Measurements from ENCODE around the gene TMEM132C. TPM values are rescaled to one million over a fixed set of nuclear protein-coding genes. Genes with fewer than 3 reads are reported as not detected.

TMEM132C gene
- total RNA-seq, 1 experiment from 2014 or later = not detected

DNA sequence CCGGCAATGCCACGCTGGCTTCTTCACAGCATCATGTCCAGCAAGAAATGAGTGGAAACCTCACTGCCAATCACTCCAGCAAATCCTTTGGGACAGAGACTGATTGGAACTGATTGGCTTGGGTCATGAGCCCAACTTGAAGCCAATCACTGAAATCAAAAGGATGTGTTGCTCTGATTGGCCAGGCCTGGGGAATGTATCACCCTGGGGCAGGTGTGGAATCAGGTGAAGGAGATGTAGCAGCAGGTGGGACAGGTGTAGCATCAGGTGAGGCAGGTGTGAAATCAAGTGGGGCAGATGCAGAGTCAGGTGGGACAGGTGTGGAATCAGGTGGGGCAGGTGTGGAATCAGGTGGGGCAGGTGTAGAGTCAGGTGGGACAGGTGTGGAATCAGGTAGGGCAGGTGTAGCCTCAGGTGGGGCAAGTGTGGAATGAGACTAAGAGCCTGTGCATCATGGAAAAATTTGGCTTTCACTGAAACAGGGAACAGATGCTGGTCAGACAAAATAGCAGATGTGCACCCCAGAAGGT is 350.4 kb downstream of the TMEM132C start (continued):
- TF ChIP-seq TCF7 (CRISPR knock-in tag; IDR thresholded peaks at IDR 0.05; ENCODE audit: low read depth) = no peak
- no peak for TF ChIP-seq ELF4 (CRISPR knock-in tag; IDR thresholded peaks at IDR 0.05; ENCODE audit: low read depth)
- no peak for TF ChIP-seq ZNF232 (CRISPR knock-in tag; IDR thresholded peaks at IDR 0.05)
- TF ChIP-seq, protein P1, sequence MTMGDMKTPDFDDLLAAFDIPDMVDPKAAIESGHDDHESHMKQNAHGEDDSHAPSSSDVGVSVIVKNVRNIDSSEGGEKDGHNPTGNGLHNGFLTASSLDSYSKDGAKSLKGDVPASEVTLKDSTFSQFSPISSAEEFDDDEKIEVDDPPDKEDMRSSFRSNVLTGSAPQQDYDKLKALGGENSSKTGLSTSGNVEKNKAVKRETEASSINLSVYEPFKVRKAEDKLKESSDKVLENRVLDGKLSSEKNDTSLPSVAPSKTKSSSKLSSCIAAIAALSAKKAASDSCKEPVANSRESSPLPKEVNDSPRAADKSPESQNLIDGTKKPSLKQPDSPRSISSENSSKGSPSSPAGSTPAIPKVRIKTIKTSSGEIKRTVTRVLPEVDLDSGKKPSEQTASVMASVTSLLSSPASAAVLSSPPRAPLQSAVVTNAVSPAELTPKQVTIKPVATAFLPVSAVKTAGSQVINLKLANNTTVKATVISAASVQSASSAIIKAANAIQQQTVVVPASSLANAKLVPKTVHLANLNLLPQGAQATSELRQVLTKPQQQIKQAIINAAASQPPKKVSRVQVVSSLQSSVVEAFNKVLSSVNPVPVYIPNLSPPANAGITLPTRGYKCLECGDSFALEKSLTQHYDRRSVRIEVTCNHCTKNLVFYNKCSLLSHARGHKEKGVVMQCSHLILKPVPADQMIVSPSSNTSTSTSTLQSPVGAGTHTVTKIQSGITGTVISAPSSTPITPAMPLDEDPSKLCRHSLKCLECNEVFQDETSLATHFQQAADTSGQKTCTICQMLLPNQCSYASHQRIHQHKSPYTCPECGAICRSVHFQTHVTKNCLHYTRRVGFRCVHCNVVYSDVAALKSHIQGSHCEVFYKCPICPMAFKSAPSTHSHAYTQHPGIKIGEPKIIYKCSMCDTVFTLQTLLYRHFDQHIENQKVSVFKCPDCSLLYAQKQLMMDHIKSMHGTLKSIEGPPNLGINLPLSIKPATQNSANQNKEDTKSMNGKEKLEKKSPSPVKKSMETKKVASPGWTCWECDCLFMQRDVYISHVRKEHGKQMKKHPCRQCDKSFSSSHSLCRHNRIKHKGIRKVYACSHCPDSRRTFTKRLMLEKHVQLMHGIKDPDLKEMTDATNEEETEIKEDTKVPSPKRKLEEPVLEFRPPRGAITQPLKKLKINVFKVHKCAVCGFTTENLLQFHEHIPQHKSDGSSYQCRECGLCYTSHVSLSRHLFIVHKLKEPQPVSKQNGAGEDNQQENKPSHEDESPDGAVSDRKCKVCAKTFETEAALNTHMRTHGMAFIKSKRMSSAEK (CRISPR knock-in tag; IDR thresholded peaks at IDR 0.05; ENCODE audit: borderline replicate concordance) = no peak

DNA sequence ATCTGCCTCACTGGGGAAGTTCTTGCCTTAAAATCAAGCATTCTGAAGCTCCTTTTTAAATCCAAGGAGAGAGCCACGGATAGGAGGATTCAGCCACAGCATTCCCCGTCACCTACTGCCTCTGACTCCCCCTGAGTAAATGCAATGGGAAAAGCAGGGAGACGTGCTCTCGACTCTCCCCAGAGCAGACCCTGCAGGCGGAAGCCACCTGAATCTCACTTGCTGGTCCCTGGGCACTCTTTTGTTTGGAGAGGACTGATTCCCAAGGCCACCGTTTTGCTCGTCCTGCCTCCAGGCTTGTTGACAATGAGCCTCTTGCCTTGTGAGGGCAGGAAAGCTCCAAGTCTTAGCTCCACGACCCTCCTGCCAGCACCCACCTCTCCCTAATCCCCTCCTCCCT is 352.3 kb downstream of the TMEM132C start:
- DNase-seq (ENCODE audit: low spot score) = no peak
- TF ChIP-seq SMAD4 (CRISPR knock-in tag; IDR thresholded peaks at IDR 0.05) (no peak), ZNF121 (CRISPR knock-in tag; IDR thresholded peaks at IDR 0.05) (no peak), USF2 (CRISPR knock-in tag; IDR thresholded peaks at IDR 0.05) (no peak), ESRRA (CRISPR knock-in tag; IDR thresholded peaks at IDR 0.05; ENCODE audit: borderline replicate concordance) (no peak), E2F4 (CRISPR knock-in tag; IDR thresholded peaks at IDR 0.05; ENCODE audit: borderline replicate concordance, low read depth) (no peak), JUN (CRISPR knock-in tag; IDR thresholded peaks at IDR 0.05) (no peak), GTF2I (CRISPR knock-in tag; conservative IDR thresholded peaks at IDR 0.05) (no peak), MLX (CRISPR knock-in tag; IDR thresholded peaks at IDR 0.05) (no peak), CBFB (CRISPR knock-in tag; IDR thresholded peaks at IDR 0.05; ENCODE audit: low read depth) (no peak)
- TF ChIP-seq, protein P2, sequence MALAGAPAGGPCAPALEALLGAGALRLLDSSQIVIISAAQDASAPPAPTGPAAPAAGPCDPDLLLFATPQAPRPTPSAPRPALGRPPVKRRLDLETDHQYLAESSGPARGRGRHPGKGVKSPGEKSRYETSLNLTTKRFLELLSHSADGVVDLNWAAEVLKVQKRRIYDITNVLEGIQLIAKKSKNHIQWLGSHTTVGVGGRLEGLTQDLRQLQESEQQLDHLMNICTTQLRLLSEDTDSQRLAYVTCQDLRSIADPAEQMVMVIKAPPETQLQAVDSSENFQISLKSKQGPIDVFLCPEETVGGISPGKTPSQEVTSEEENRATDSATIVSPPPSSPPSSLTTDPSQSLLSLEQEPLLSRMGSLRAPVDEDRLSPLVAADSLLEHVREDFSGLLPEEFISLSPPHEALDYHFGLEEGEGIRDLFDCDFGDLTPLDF (CRISPR knock-in tag; IDR thresholded peaks at IDR 0.05) = no peak
- H3K9me3 Mint-ChIP-seq = peaks cover 79% of the 10 kb centered on the region

GRCh38 chr12:128621304-128621703 is 354.3 kb downstream of the TMEM132C start:
- TF ChIP-seq ETV6 (CRISPR knock-in tag; IDR thresholded peaks at IDR 0.05) (no peak), PREB (CRISPR knock-in tag; IDR thresholded peaks at IDR 0.05; ENCODE audit: borderline replicate concordance) (no peak), ZNF317 (CRISPR knock-in tag; IDR thresholded peaks at IDR 0.05; ENCODE audit: borderline replicate concordance, low read depth) (no peak), JUN (CRISPR knock-in tag; IDR thresholded peaks at IDR 0.05) (no peak), FOXP1 (CRISPR knock-in tag; IDR thresholded peaks at IDR 0.05; ENCODE audit: borderline replicate concordance) (no peak), NR1H2 (CRISPR knock-in tag; IDR thresholded peaks at IDR 0.05) (no peak), TEAD4 (CRISPR knock-in tag; IDR thresholded peaks at IDR 0.05) (no peak), TCF7 (CRISPR knock-in tag; IDR thresholded peaks at IDR 0.05; ENCODE audit: low read depth) (no peak)
- TF ChIP-seq, protein P3, sequence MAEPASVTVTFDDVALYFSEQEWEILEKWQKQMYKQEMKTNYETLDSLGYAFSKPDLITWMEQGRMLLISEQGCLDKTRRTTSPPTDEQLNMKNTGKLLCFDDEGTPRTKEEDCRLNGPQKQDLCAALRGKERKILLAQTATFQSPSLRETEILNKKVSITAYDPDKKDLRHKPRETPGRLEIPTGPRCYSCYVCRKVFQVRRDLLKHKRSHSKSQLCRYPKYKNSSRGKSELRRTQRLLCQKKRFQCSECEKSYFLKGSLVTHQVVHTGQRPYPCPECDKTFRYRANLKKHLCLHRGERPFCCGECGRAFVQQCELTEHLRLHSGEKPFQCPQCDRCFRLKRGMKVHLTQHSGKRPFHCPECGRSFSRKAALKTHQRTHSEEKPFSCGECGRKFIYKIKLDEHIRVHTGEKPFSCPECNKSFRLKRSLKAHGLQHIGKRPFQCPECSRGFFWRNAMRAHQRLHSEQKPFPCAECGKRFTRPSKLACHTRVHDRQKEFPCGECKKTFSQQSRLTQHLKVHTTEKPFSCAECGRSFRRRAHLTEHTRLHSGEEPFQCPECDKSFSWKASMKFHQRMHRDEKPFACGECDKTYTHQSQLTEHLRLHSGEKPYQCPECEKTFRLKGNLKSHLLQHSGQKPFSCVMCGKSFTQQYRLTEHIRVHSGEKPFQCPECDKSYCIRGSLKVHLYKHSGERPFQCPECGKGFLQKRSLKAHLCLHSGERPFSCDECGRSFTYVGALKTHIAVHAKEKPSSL (CRISPR knock-in tag; conservative IDR thresholded peaks at IDR 0.05) = no peak
- TF ChIP-seq, protein P4, sequence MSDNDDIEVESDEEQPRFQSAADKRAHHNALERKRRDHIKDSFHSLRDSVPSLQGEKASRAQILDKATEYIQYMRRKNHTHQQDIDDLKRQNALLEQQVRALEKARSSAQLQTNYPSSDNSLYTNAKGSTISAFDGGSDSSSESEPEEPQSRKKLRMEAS (CRISPR knock-in tag; IDR thresholded peaks at IDR 0.05) = no peak
- Mint-ChIP-seq H3K4me1 (no peaks in the 10 kb centered on the region), H3K9me3 (peaks cover 71% of the 10 kb centered on the region), H3K27ac (no peak overlapping the region), H3K36me3 (peaks cover 70% of the 10 kb centered on the region), H3K27me3 (ENCODE audit: low read depth) (peaks cover 18% of the 10 kb centered on the region), H3K4me3 (no peak overlapping the region)
- CTCF ChIA-PET = no interaction called here
- DNase-seq (ENCODE audit: low spot score) (no peak), ATAC-seq (no peak)
- POLR2A ChIA-PET = no interaction called here

More for the DNA sequence above, 352.3 kb downstream of the TMEM132C start:
- POLR2A ChIA-PET = no interaction called here
- peaks cover 72% of the 10 kb centered on the region for H3K36me3 Mint-ChIP-seq
- H3K4me3 Mint-ChIP-seq = no peak overlapping the region
- no peak overlapping the region for H3K27ac Mint-ChIP-seq
- CTCF ChIA-PET = no interaction called here
- peaks cover 17% of the 10 kb centered on the region for H3K27me3 Mint-ChIP-seq (ENCODE audit: low read depth)
- ATAC-seq = no peak
- H3K4me1 Mint-ChIP-seq = no peaks in the 10 kb centered on the region

Data from WTC11 (cell line).